Activated CD4-positive, alpha-beta memory T cell treated with anti-CD3 and anti-CD28 coated beads for 36 hours (primary cell): ENCODE measurements around the gene AMZ1. TPM values are rescaled to one million over a fixed set of nuclear protein-coding genes. Genes with fewer than 3 reads are reported as not detected.

ENCODE experiments used
- CTCF ChIA-PET: fragments of 350-600 bp; sonication (Branson Sonifier 250); formaldehyde crosslinking; loops from one replicate; lab custom pipeline; 2021; ENCODE audit warnings: antibody characterized with exemption, inconsistent platforms; lab: Charles Lee
- POLR2A ChIA-PET: fragments of 350-600 bp; sonication (Branson Sonifier 250); formaldehyde crosslinking; loops from one replicate; lab custom pipeline; 2021; ENCODE audit warnings: antibody characterized with exemption; lab: Charles Lee
- DNase-seq: peaks from one replicate; pipeline ENCODE4 v3.0.0-alpha.2; 2020
- H3K27ac Mint-ChIP-seq: one replicate; pipeline ENCODE4 v1.8.0; 2021; ENCODE audit warnings: mixed read lengths
- H3K27me3 Mint-ChIP-seq: one replicate; pipeline ENCODE4 v1.8.0; 2021; ENCODE audit warnings: mixed read lengths
- H3K36me3 Mint-ChIP-seq: one replicate; pipeline ENCODE4 v1.8.0; 2021; ENCODE audit warnings: mixed read lengths
- H3K4me1 Mint-ChIP-seq: one replicate; pipeline ENCODE4 v1.8.0; 2021; ENCODE audit warnings: low read depth, mixed read lengths
- H3K4me3 Mint-ChIP-seq: one replicate; pipeline ENCODE4 v1.8.0; 2021; ENCODE audit warnings: mild to moderate bottlenecking, mixed read lengths
- H3K9me3 Mint-ChIP-seq: one replicate; pipeline ENCODE4 v1.8.0; 2021; ENCODE audit warnings: mixed read lengths
- intact Hi-C: fragments of 100-400 bp; cut with micrococcal nuclease; formaldehyde crosslinking; loops from one replicate; pipeline ENCODE4 v1.15.1; 2023
- total RNA-seq, 2 experiments: library from RNA; stranded (reverse); gene quantifications; one replicate each; pipeline ENCODE4 v1.2.3, GENCODE V29; 2021

The AMZ1 gene
- total RNA-seq, 2 experiments from 2014 or later, result 0.83 to 0.94 TPM

DNA sequence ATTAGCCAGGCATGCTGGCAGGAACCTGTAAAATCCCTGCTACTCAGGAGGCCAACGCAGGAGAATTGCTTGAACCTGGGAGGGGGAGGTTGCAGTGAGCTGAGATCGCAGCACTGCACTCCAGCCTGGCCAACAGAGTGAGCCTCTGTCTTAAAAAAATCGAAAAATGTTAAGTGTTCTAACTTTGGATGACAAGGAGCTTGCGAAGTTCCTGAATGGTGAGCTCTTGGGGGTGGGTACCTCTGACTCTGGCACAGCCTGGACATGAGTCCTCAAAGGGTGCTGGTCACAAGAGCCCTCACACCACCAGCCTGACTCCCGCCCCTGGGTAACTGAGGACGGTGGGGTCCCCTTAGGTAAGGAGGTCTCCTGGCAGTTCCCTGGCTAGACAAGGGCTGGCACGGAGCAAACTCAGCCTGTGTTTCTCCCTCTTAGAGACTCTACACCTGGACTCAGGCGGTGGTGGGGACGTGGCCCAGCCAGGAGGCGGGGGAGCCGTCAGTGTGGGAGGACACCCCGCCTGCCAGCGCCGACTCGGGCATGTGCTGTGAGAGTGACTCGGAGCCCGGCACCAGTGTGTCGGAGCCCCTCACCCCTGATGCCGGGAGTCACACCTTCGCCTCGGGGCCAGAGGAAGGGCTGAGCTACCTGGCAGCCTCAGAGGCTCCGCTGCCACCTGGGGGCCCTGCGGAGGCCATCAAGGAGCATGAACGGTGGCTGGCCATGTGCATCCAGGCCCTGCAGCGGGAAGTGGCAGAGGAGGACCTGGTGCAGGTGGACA is 24.1 kb downstream of the AMZ1 start:
- intact Hi-C loops, result no loop called here
- DNase-seq, result no peak
- Mint-ChIP-seq H3K4me3 (no peak overlapping the region), H3K4me1 (peaks cover 44% of the 10 kb centered on the region), H3K36me3 (no peaks in the 10 kb centered on the region), H3K9me3 (no peaks in the 10 kb centered on the region), H3K27me3 (peaks cover 2% of the 10 kb centered on the region), H3K27ac (no peak overlapping the region)
- POLR2A ChIA-PET, result interaction anchor here (0.6 kb wide), 1 partner anchor 119 kb away, joined by 3 read pairs; no protein-coding TSS in a partner anchor
- CTCF ChIA-PET, result interaction anchor here (0.7 to 3.3 kb wide), 4 partner anchors 9 to 261 kb away, joined by 3 to 33 read pairs (median 18); no protein-coding TSS in a partner anchor

- no peaks in the 10 kb centered on the region for H3K9me3 Mint-ChIP-seq
- intact Hi-C loops, result no loop called here
- no peak overlapping the region for H3K4me3 Mint-ChIP-seq
- DNase-seq, result peak; percentile 27
- H3K36me3 Mint-ChIP-seq, result no peaks in the 10 kb centered on the region
- POLR2A ChIA-PET, result interaction anchor here (0.7 kb wide), 1 partner anchor 220 kb away, joined by 3 read pairs; no protein-coding TSS in a partner anchor
- H3K4me1 Mint-ChIP-seq, result peaks cover 57% of the 10 kb centered on the region
- peaks cover 2% of the 10 kb centered on the region for H3K27me3 Mint-ChIP-seq
- CTCF ChIA-PET, result interaction anchor here (0.7 to 2.5 kb wide), 2 partner anchors 43 to 47 kb away, joined by 3 to 14 read pairs; no protein-coding TSS in a partner anchor
- H3K27ac Mint-ChIP-seq, result no peak overlapping the region
These were observed 25.4 kb downstream of the AMZ1 start for GRCh38 chr7:2713370-2713769.

GRCh38 chr7:2713978-2714377 is 26.0 kb downstream of the AMZ1 start:
- no peak for DNase-seq
- peaks cover 2% of the 10 kb centered on the region for H3K27me3 Mint-ChIP-seq
- H3K36me3 Mint-ChIP-seq, result no peaks in the 10 kb centered on the region
- ChIA-PET CTCF (interaction anchor here (0.6 to 2.5 kb wide), 5 partner anchors 9 to 46 kb away, joined by 3 to 14 read pairs (median 3); no protein-coding TSS in a partner anchor), POLR2A (interaction anchor here (0.7 kb wide), 1 partner anchor 221 kb away, joined by 3 read pairs; no protein-coding TSS in a partner anchor)
- intact Hi-C loops, result no loop called here
- no peak overlapping the region for H3K27ac Mint-ChIP-seq
- H3K9me3 Mint-ChIP-seq, result no peaks in the 10 kb centered on the region
- H3K4me1 Mint-ChIP-seq, result peaks cover 63% of the 10 kb centered on the region
- no peak overlapping the region for H3K4me3 Mint-ChIP-seq

- Mint-ChIP-seq H3K4me3 (no peak overlapping the region), H3K4me1 (peaks cover 63% of the 10 kb centered on the region), H3K27ac (peak overlapping the region; percentile 38), H3K36me3 (no peaks in the 10 kb centered on the region), H3K9me3 (no peaks in the 10 kb centered on the region), H3K27me3 (peaks cover 2% of the 10 kb centered on the region)
- CTCF ChIA-PET, result interaction anchor here (0.6 to 1.2 kb wide), 3 partner anchors 10 to 44 kb away, joined by 3 to 6 read pairs (median 3); no protein-coding TSS in a partner anchor
- intact Hi-C loops, result loop anchor here (5.0 kb wide), 1 partner anchor 148 kb away; no protein-coding TSS in a partner anchor
- POLR2A ChIA-PET, result interaction anchor here (0.9 kb wide), 1 partner anchor 44 kb away, joined by 3 read pairs; no protein-coding TSS in a partner anchor
- no peak for DNase-seq
These were observed 26.6 kb downstream of the AMZ1 start for GRCh38 chr7:2714636-2715035.

- H3K27ac Mint-ChIP-seq, result peak overlapping the region; percentile 54
- H3K36me3 Mint-ChIP-seq, result no peaks in the 10 kb centered on the region
- peaks cover 2% of the 10 kb centered on the region for H3K27me3 Mint-ChIP-seq
- peak; percentile 71 for DNase-seq
- H3K9me3 Mint-ChIP-seq, result no peaks in the 10 kb centered on the region
- no peak overlapping the region for H3K4me3 Mint-ChIP-seq
- CTCF ChIA-PET, result interaction anchor here (0.6 to 1.7 kb wide), 7 partner anchors 16 to 263 kb away, joined by 3 to 9 read pairs (median 4); no protein-coding TSS in a partner anchor
- intact Hi-C loops, result loop anchor here (5.0 kb wide), 1 partner anchor 147 kb away; no protein-coding TSS in a partner anchor
- peaks cover 60% of the 10 kb centered on the region for H3K4me1 Mint-ChIP-seq
- POLR2A ChIA-PET, result interaction anchor here (0.6 to 0.9 kb wide), 2 partner anchors 43 to 1813 kb away, joined by 3 read pairs; no protein-coding TSS in a partner anchor
These were observed 27.6 kb downstream of the AMZ1 start for GRCh38 chr7:2715341-2716231.

DNA sequence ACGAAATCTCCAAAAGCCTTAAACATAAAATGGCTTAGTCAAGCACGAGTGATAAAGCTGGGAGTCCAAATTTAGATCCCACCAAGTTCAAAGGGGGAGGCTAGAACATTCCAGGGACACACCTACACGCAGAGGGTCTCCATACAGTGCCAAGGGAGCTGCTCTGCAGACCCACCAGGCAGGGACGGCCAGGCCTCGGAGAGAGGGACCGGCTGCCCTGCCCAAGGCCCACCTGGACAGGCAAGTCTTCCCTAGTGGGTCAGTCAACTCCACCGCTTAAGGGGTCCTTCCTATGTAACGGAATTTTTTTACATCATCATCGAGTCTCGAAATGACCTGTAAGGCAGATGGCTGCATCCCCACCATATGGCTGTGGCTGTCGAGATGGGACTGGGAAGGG is 28.5 kb downstream of the AMZ1 start:
- Mint-ChIP-seq H3K4me3 (no peak overlapping the region), H3K27me3 (peaks cover 2% of the 10 kb centered on the region), H3K36me3 (no peaks in the 10 kb centered on the region), H3K27ac (no peak overlapping the region), H3K9me3 (no peaks in the 10 kb centered on the region), H3K4me1 (peaks cover 60% of the 10 kb centered on the region)
- no peak for DNase-seq
- POLR2A ChIA-PET, result interaction anchor here (0.6 kb wide), 1 partner anchor 1812 kb away, joined by 3 read pairs; no protein-coding TSS in a partner anchor
- CTCF ChIA-PET, result interaction anchor here (0.6 to 1.7 kb wide), 7 partner anchors 17 to 264 kb away, joined by 3 to 9 read pairs (median 4); no protein-coding TSS in a partner anchor
- intact Hi-C loops, result loop anchor here (5.0 kb wide), 1 partner anchor 146 kb away; no protein-coding TSS in a partner anchor

- POLR2A ChIA-PET, result no interaction called here
- Mint-ChIP-seq H3K9me3 (no peaks in the 10 kb centered on the region), H3K4me3 (no peak overlapping the region), H3K4me1 (peaks cover 60% of the 10 kb centered on the region), H3K36me3 (no peaks in the 10 kb centered on the region), H3K27ac (no peak overlapping the region), H3K27me3 (peaks cover 2% of the 10 kb centered on the region)
- DNase-seq, result no peak
- CTCF ChIA-PET, result interaction anchor here (1.7 to 3.2 kb wide), 2 partner anchors 7 to 41 kb away, joined by 9 to 50 read pairs; no protein-coding TSS in a partner anchor
- intact Hi-C loops, result loop anchor here (5.0 kb wide), 1 partner anchor 145 kb away; no protein-coding TSS in a partner anchor
These were observed 28.9 kb downstream of the AMZ1 start for GRCh38 chr7:2716906-2717292.

DNA sequence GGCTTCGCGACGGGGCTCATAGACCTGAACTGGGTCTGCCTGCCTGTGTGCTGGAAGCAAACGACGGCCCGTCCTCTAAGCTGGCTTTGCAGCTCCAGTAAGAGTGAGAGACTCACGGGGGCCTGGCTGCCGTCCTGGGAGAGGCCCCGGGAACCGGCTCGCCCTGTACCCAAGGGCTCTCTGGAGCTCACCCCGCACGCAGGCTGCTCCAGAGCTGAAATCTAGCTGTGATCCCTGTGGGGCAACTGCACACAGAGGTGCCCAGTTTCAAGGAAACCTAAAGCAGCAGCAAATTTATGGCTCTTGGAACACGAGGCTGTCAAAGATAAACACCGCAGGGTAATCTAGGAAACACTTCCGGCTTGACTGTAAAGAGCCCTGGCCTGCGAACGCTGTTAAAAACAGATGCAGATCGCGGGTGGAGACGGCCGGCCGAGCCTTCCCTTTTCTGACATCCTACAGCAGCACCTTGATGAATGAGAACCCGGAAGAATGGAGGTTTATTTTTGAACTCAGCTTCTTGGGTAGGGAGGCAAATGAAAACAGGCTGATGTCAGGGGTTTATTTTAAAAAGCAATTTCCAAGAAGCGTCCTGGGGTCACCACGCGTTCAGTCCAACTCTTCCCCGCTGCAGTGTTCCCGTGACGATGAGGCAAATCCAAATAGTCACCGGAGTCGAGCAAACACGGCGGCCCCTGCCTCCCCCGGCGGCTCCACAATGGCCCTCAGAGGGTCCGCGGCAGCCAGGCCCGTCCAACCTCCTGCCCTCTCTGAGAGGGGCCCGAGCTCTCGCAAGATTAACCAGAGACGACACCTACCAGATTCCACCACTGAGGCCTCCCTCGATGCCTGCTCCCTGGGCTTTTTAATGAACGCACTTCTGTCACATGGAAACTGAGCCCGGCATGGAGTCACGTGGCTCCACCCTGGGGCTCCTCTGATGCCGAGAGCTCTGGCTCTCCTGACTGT is 29.6 kb downstream of the AMZ1 start:
- Mint-ChIP-seq H3K27ac (peak overlapping the region; percentile 43), H3K36me3 (no peaks in the 10 kb centered on the region), H3K27me3 (peaks cover 2% of the 10 kb centered on the region), H3K4me3 (no peak overlapping the region), H3K4me1 (peaks cover 60% of the 10 kb centered on the region), H3K9me3 (no peaks in the 10 kb centered on the region)
- ChIA-PET CTCF (interaction anchor here (1.1 to 3.8 kb wide), 4 partner anchors 8 to 286 kb away, joined by 4 to 50 read pairs (median 12); no protein-coding TSS in a partner anchor), POLR2A (interaction anchor here (0.5 to 2.3 kb wide), 2 partner anchors 7 to 170 kb away, joined by 3 to 8 read pairs; no protein-coding TSS in a partner anchor)
- DNase-seq, result peak; percentile 46
- intact Hi-C loops, result loop anchor here (5.0 kb wide), 1 partner anchor 145 kb away; no protein-coding TSS in a partner anchor

GRCh38 chr7:2718296-2718965 is 30.4 kb downstream of the AMZ1 start:
- Mint-ChIP-seq H3K27ac (no peak overlapping the region), H3K4me3 (no peak overlapping the region), H3K36me3 (no peaks in the 10 kb centered on the region), H3K27me3 (peaks cover 2% of the 10 kb centered on the region), H3K4me1 (peaks cover 60% of the 10 kb centered on the region), H3K9me3 (no peaks in the 10 kb centered on the region)
- DNase-seq, result no peak
- ChIA-PET CTCF (interaction anchor here (0.6 to 4.1 kb wide), 15 partner anchors 9 to 1178 kb away, joined by 3 to 50 read pairs (median 4); no protein-coding TSS in a partner anchor), POLR2A (interaction anchor here (1.7 to 2.3 kb wide), 2 partner anchors 8 to 40 kb away, joined by 6 to 8 read pairs; no protein-coding TSS in a partner anchor)
- intact Hi-C loops, result loop anchor here (5.0 kb wide), 1 partner anchor 144 kb away; no protein-coding TSS in a partner anchor
